ENCODE results near the gene RHOB.
"Not testable (repeated sequence)": the region's sequence is repeated elsewhere in the genome, so short reads cannot be mapped to it uniquely, and the experiment has no call there.

RHOB gene

DNA sequence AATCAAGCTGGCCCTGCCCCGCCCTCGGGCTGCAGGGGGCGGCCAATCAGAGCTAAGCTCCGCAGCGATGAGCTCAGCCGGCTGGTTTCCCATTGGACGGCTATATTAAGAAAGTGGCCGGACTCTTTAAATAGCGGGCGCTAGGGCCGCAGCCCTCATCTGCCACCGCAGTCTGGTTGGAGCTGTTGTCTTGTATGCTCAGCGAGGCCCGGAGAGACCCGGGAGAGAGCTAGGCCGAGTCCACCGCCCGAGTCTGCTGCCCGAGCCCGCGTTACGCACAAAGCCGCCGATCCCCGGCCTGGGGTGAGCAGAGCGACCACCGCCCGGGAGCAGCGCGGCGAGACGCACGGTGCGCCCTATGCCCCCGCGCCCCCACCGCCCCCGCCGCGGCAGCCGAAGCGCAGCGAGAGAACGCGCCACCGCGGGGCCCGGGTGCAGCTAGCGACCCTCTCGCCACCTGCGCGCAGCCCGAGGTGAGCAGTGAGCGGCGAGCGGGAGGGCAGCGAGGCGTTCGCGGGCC, at the start of gene RHOB:
RHOB (plus strand) TSS at position 158 of the 520 bp plus-strand sequence. CDS start 392 bp downstream, outside the sequence.
- H3K4me3 ChIP-seq (ENCODE audit: low read length) = peak within 1 kb of the TSS; percentile 68; the same call in 1 of the 2 replicates
- no peak for TF ChIP-seq ZNF274 (IDR thresholded peaks at IDR 0.05; ENCODE audit: low read depth, low read length)

GRCh38 chr2:20397811-20398447, 48.9 kb upstream of the RHOB start:
- H3K4me3 ChIP-seq (ENCODE audit: low read length) = no peak overlapping the region
- no peak for TF ChIP-seq ZNF274 (IDR thresholded peaks at IDR 0.05; ENCODE audit: low read depth, low read length)

GRCh38 chr2:20398956-20399567, 47.8 kb upstream of the RHOB start:
- H3K4me3 ChIP-seq (ENCODE audit: low read length) = no peak overlapping the region
- no peak for TF ChIP-seq ZNF274 (IDR thresholded peaks at IDR 0.05; ENCODE audit: low read depth, low read length)

DNA sequence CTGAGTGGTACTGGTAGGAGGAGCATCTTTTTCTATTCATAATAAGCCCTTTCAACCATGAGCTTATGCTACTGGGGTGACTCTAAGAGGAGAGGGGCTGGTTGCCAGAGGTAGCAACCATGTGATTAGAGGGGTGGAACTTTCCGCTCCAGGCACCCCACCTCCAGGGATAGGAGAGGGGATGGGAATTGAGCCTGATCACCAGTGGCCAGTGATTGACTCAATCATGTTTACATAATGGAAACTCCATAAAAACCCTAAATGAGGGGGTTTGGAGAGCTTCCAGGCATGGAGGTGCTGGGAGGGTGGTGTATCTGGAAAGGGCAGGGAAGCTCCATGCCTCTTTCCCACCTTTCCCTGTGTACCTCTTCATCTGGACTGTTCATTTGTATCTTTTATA, 46.6 kb upstream of the RHOB start:
- TF ChIP-seq ZNF274 (IDR thresholded peaks at IDR 0.05; ENCODE audit: low read depth, low read length) = no peak
- no peak overlapping the region for H3K4me3 ChIP-seq (ENCODE audit: low read length)

- TF ChIP-seq ZNF274 (IDR thresholded peaks at IDR 0.05; ENCODE audit: low read depth, low read length) = no peak
- no peak overlapping the region for H3K4me3 ChIP-seq (ENCODE audit: low read length)
Measured at GRCh38 chr2:20400787-20401488, 45.9 kb upstream of the RHOB start.

DNA sequence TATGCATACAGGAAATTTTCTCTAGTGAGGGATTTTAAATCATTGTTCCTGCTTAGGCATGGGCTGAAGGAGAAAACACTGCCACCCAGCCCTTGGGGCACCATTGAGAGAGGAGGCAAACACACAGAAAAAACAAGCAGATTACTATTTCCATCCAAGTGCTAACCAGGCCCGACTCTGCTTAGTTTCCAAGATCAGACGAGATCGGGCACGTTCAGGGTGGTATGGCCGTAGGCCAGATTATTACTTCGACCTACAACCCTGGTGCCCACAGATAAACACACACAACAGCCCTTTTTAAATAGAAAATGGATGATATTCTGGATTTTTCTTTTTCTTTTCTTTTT, 45.4 kb upstream of the RHOB start:
- no peak overlapping the region for H3K4me3 ChIP-seq (ENCODE audit: low read length)
- no peak for TF ChIP-seq ZNF274 (IDR thresholded peaks at IDR 0.05; ENCODE audit: low read depth, low read length)

DNA sequence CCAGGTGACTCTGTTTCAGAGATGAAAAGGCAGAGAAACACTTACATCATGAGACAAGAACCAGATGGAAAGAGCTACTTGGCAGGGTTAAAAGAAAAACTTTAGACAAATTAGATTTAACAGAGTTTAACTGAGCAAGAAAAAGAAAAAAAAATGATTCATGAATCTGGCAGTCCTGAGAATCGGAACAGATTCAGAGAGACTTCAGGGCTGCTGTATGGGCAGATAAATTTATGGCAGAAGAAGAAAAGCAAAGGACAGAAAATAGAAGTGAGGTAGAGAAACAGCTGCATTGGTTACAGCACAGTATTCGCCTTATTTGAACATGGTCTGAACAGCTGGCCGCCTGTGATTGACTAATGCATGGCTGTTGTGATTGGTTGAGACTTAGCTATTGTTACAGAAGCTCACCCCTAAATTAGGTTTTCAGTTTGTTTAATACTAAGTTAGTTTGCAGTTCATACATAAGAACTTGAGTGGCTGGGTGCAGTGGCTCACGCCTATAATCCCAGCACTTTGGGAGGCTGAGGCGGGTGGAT, 43.0 kb upstream of the RHOB start:
- no peak for TF ChIP-seq ZNF274 (IDR thresholded peaks at IDR 0.05; ENCODE audit: low read depth, low read length)
- no peak overlapping the region for H3K4me3 ChIP-seq (ENCODE audit: low read length)

DNA sequence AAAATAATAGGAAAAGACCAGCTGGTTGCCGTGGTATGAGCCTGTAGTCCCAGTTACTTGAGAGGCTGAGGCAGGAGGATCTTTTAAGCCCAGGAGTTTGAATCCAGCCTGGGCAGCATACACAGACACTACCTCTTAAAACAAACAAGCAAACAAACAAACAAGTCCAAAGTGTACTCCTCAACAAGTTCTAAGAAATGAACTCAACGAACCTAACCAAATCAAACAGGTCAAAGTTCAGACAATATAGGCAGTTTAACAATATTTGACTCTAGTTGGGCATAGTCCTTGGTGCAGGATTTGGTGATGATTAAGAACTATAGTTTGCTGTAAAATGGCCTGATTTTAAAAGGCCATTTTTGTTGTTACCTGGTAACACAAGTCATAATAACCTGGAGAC, 41.9 kb upstream of the RHOB start:
- H3K4me3 ChIP-seq (ENCODE audit: low read length) = no peak overlapping the region

GRCh38 chr2:20409039-20409438, 37.8 kb upstream of the RHOB start:
- no peak overlapping the region for H3K4me3 ChIP-seq (ENCODE audit: low read length)
- TF ChIP-seq ZNF274 (IDR thresholded peaks at IDR 0.05; ENCODE audit: low read depth, low read length) = no peak

More for the DNA sequence above, 41.9 kb upstream of the RHOB start:
- TF ChIP-seq ZNF274 (IDR thresholded peaks at IDR 0.05; ENCODE audit: low read depth, low read length) = no peak

- H3K4me3 ChIP-seq (ENCODE audit: low read length) = no peak overlapping the region
- no peak for TF ChIP-seq ZNF274 (IDR thresholded peaks at IDR 0.05; ENCODE audit: low read depth, low read length)
Measured at GRCh38 chr2:20410556-20411277, 36.2 kb upstream of the RHOB start.

- H3K4me3 ChIP-seq (ENCODE audit: low read length) = no peak overlapping the region
- TF ChIP-seq ZNF274 (IDR thresholded peaks at IDR 0.05; ENCODE audit: low read depth, low read length) = no peak
Measured at GRCh38 chr2:20411361-20411894, 35.4 kb upstream of the RHOB start.

DNA sequence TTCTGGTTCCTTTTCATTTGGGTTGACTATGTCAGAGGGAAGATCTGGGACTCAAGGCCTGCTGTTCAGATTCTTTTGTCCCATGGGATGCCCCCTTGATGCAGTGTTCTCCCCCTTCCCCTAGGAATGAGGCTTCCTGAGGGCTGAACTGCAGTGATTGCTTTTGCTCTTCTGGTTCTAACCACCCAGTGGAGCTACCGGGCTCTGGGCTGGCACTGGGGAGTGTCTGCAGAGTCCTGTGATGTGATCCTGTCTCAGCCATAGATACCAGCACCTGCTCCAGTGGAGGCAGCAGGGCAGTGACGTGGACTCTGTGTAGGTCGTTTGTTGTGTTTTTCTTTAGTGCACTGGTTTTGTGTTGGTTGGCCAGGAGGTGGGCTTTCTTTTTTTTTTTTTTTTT, 32.1 kb upstream of the RHOB start:
- TF ChIP-seq ZNF274 (IDR thresholded peaks at IDR 0.05; ENCODE audit: low read depth, low read length) = no peak

GRCh38 chr2:20415511-20415918, 31.4 kb upstream of the RHOB start:
- H3K4me3 ChIP-seq (ENCODE audit: low read length) = no peak overlapping the region
- no peak for TF ChIP-seq ZNF274 (IDR thresholded peaks at IDR 0.05; ENCODE audit: low read depth, low read length)

More for the DNA sequence above, 32.1 kb upstream of the RHOB start:
- no peak overlapping the region for H3K4me3 ChIP-seq (ENCODE audit: low read length)

DNA sequence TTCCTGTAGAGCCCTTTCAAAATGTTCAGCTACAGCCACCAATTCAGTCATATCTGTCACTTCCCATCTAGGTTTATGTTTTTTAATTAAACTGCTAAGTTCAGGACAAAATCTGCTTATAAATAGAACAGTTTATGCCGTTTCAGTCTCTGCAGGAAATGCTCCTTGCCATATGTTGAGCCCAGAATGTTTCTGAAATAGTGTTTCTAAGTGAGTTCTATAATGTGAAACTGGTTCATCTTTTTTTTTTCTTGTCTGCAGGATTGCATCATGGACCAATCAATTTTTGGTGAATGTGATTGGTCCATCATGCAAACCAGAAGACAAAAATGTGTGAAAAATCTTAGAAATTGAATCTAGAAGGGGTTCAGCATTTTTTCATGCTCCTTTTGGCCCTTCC, 30.2 kb upstream of the RHOB start:
- no peak for TF ChIP-seq ZNF274 (IDR thresholded peaks at IDR 0.05; ENCODE audit: low read depth, low read length)
- no peak overlapping the region for H3K4me3 ChIP-seq (ENCODE audit: low read length)

- not testable (repeated sequence) for H3K4me3 ChIP-seq (ENCODE audit: low read length)
Measured at GRCh38 chr2:20417230-20417821, 29.5 kb upstream of the RHOB start.

Measured in GM08714 (cell line).